HCT116 (cell line): ENCODE measurements around the gene NAA80. TPM values are rescaled to one million over a fixed set of nuclear protein-coding genes. Genes with fewer than 3 reads are reported as not detected.
A peak's percentile ranks its signal among the peaks of the same experiment; 100 is the strongest.

Source experiments
- ATAC-seq: fragments of 200-7000 bp; cut with Tn5 transposase; 2 replicates; pipeline ENCODE4 v1.9.1; 2020; ENCODE audit warnings: mild to moderate bottlenecking, moderate library complexity
- BruUV-seq: library from RNA; stranded (reverse); fragments of 400-500 nt; replicated peaks from 2 replicates; lab custom pipeline; 2021; lab: Mats Ljungman, UMichigan
- CTCF ChIA-PET: fragments of 300-600 bp; sonication (Branson Sonifier 250); formaldehyde crosslinking; loops from one replicate; lab custom pipeline; 2021; ENCODE audit warnings: antibody characterized with exemption; lab: Charles Lee
- POLR2A ChIA-PET: fragments of 300-600, 350-600 bp; sonication (Branson Sonifier 250); formaldehyde crosslinking; loops from one replicate; lab custom pipeline; 2021; ENCODE audit warnings: antibody characterized with exemption; lab: Charles Lee
- RAD21 ChIA-PET, 2 experiments: fragments of 300-600 bp; sonication (Branson Sonifier 250); formaldehyde crosslinking; loops; one replicate each; lab custom pipeline; 2023; ENCODE audit warnings: low total read pairs in 2 of 2; ENCODE audit not compliant: uncharacterized antibody in 2 of 2, unreplicated experiment in 2 of 2, low non-redundant PET in 1 of 2; lab: Charles Lee
- DNase-seq: peaks from one replicate; pipeline ENCODE4 v3.0.0-alpha.2; 2010; ENCODE audit warnings: low read depth, low spot score
- H2AFZ ChIP-seq: fragments of 200-600 bp; shearing (Covaris generic), sonication (generic); 2 replicates; pipeline ENCODE4 v1.6.1; 2017; ENCODE audit warnings: low read depth, mixed run types, mixed read lengths, antibody characterized with exemption, low read length; ENCODE audit not compliant: poor library complexity, severe bottlenecking
- H3K27ac ChIP-seq: 2 replicates; pipeline ENCODE4 v1.5.1; 2012; ENCODE audit warnings: low read depth, low read length
- H3K27me3 ChIP-seq: fragments of 200-600 bp; sonication (generic); 2 replicates; pipeline ENCODE4 v1.6.1; 2016; ENCODE audit warnings: mixed run types, low read length, mixed read lengths; ENCODE audit not compliant: insufficient read depth
- H3K36me3 ChIP-seq, 2 experiments: fragments of 200-500 bp in 1 of 2; fragments of 200-600 bp in 1 of 2; sonication (Bioruptor generic) in 1 of 2; sonication (generic) in 1 of 2; 2 replicates each; pipeline versions ENCODE4 v1.5.1 to v1.6.1; 2014 to 2016; ENCODE audit warnings: low read length in 2 of 2, inconsistent platforms in 1 of 2, mixed read lengths in 1 of 2, mixed run types in 1 of 2; ENCODE audit not compliant: insufficient read depth in 2 of 2, control insufficient read depth in 1 of 2
- H3K4me1 ChIP-seq, 2 experiments: fragments of 200-600 bp in 1 of 2; sonication (generic) in 1 of 2; 2 replicates each; pipeline versions ENCODE4 v1.5.1 to v1.6.1; 2012 to 2017; ENCODE audit warnings: low read length in 2 of 2, inconsistent platforms in 1 of 2, mild to moderate bottlenecking in 1 of 2, mixed read lengths in 1 of 2, mixed run types in 1 of 2, moderate library complexity in 1 of 2; ENCODE audit not compliant: insufficient read depth in 2 of 2, control insufficient read depth in 1 of 2
- H3K4me2 ChIP-seq: fragments of 200-600 bp; sonication (generic); 2 replicates; pipeline ENCODE4 v1.6.1; 2017; ENCODE audit warnings: mixed run types, low read length, mixed read lengths
- H3K4me3 ChIP-seq, 2 experiments: fragments of 200-600 bp in 1 of 2; sonication (generic) in 1 of 2; replicated peaks in 1 of 2; 2 replicates each; pipeline ENCODE4 v1.5.1; 2011 to 2016; ENCODE audit warnings: low read length in 2 of 2, control low read depth in 1 of 2, low read depth in 1 of 2, mild to moderate bottlenecking in 1 of 2, mixed read lengths in 1 of 2, mixed run types in 1 of 2
- H3K79me2 ChIP-seq: fragments of 200-600 bp; sonication (generic); 2 replicates; pipeline ENCODE4 v1.6.1; 2017; ENCODE audit warnings: mild to moderate bottlenecking, mixed run types, low read length, moderate library complexity, mixed read lengths; ENCODE audit not compliant: insufficient read depth
- H3K9ac ChIP-seq: fragments of 200-600 bp; sonication (generic); 2 replicates; pipeline ENCODE4 v1.6.1; 2016; ENCODE audit warnings: low read length, mixed read lengths
- H3K9me2 ChIP-seq: fragments of 200-600 bp; sonication (generic), shearing (Covaris generic); 2 replicates; pipeline ENCODE4 v1.6.1; 2017; ENCODE audit warnings: mixed run types, mild to moderate bottlenecking, moderate library complexity; ENCODE audit not compliant: insufficient read depth
- H3K9me3 ChIP-seq, 2 experiments: fragments of 200-500 bp in 1 of 2; fragments of 200-600 bp in 1 of 2; sonication (Bioruptor generic) in 1 of 2; sonication (generic) in 1 of 2; 2 replicates each; pipeline ENCODE4 v1.6.1; 2014 to 2017; ENCODE audit warnings: low read length in 2 of 2, mixed read lengths in 2 of 2, inconsistent platforms in 1 of 2, low read depth in 1 of 2, mild to moderate bottlenecking in 1 of 2, mixed run types in 1 of 2, moderate library complexity in 1 of 2; ENCODE audit not compliant: control insufficient read depth in 1 of 2, insufficient read depth in 1 of 2
- H4K20me1 ChIP-seq: fragments of 200-600 bp; sonication (generic), shearing (Covaris generic); 2 replicates; pipeline ENCODE4 v1.6.1; 2017; ENCODE audit warnings: mixed run types, mild to moderate bottlenecking, moderate library complexity; ENCODE audit not compliant: insufficient read depth
- CEBPB ChIP-seq: IDR thresholded peaks from 2 replicates; pipeline ENCODE4 v1.6.1; 2012; ENCODE audit warnings: low read depth
- EGR1 ChIP-seq: IDR thresholded peaks from 2 replicates; pipeline ENCODE4 v1.6.1; 2012; ENCODE audit warnings: low read depth
- EZH2 ChIP-seq: fragments of 200-600 bp; sonication (generic); IDR thresholded peaks from 2 replicates; pipeline ENCODE4 v1.6.1; 2017; ENCODE audit warnings: antibody characterized with exemption, mixed run types
- JUND ChIP-seq: IDR thresholded peaks from 2 replicates; pipeline ENCODE4 v1.6.1; 2012
- POLR2A ChIP-seq: IDR thresholded peaks from 2 replicates; pipeline ENCODE4 v1.7.0; 2011; ENCODE audit warnings: borderline replicate concordance; ENCODE audit not compliant: insufficient read depth, insufficient read length; ENCODE audit errors: extremely low read depth
- POLR2AphosphoS5 ChIP-seq: IDR thresholded peaks from 2 replicates; pipeline ENCODE4 v1.6.1; 2011; ENCODE audit warnings: mild to moderate bottlenecking, low read depth, low read length, moderate library complexity
- RAD21 ChIP-seq: IDR thresholded peaks from 2 replicates; pipeline ENCODE4 v1.6.1; 2012; ENCODE audit warnings: low read depth, mild to moderate bottlenecking
- SIN3A ChIP-seq: IDR thresholded peaks from 2 replicates; pipeline ENCODE4 v1.6.1; 2012; ENCODE audit warnings: low read depth
- TCF7L2 ChIP-seq: IDR thresholded peaks from 2 replicates; pipeline ENCODE4 v1.7.0; 2011; ENCODE audit warnings: borderline replicate concordance, inconsistent platforms; ENCODE audit not compliant: insufficient read depth, insufficient read length; ENCODE audit errors: extremely low read depth
- ZNF274 ChIP-seq: fragments of 200-500 bp; sonication (Bioruptor generic); IDR thresholded peaks from 2 replicates; pipeline ENCODE4 v1.6.1; 2014; ENCODE audit warnings: mild to moderate bottlenecking, low read depth, low read length, inconsistent platforms
- intact Hi-C: fragments of 100-400 bp; cut with micrococcal nuclease; formaldehyde crosslinking; loops from 2 replicates; pipeline ENCODE4 v1.10.0; 2022
- total RNA-seq: library from RNA; stranded (reverse); gene quantifications from one replicate; pipeline ENCODE4 v1.2.1, GENCODE V29; 2021; ENCODE audit not compliant: unreplicated experiment
- TF ChIP-seq, protein P1 (sequence below), 3 experiments: fragments of 200-600 bp in 1 of 3; sonication (generic) in 1 of 3; IDR thresholded peaks in 2 of 3; conservative IDR thresholded peaks in 1 of 3; 2 replicates each; pipeline ENCODE4 v1.5.1; 2012 to 2017; ENCODE audit warnings: low read depth in 2 of 3, low read length in 2 of 3, antibody characterized with exemption in 1 of 3, borderline replicate concordance in 1 of 3, control low read depth in 1 of 3, mild to moderate bottlenecking in 1 of 3, mixed read lengths in 1 of 3, mixed run types in 1 of 3, moderate library complexity in 1 of 3; ENCODE audit not compliant: insufficient read depth in 1 of 3
- TF ChIP-seq, protein P2 (sequence below): IDR thresholded peaks from 2 replicates; pipeline ENCODE4 v1.6.1; 2012

The NAA80 gene
- total RNA-seq, 1 experiment from 2014 or later: 21.3 TPM

DNA sequence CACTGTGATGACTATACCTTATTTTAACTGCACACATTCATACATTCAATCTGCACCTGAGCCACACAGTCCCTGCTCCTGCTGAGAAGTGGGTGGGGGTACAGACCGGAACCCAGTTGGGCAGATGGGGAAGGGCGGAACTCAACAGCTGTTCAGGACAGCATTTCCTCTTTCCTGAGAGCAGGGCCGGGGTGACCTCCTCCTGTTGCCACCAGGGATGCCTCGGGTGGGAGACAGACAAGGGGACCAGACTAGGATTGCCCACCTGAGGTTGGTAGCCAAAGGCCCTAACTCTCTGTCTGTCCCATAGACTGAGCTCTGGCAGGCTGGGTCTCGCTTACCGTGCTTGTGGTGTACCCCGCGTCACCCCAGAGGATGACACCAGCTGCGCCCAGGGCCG is 19.4 kb upstream of the NAA80 start:
- BruUV-seq: no TSS peak
- no peak for ATAC-seq
- peak overlapping the region; percentile 65; the same call in 1 of the 2 replicates for H3K9ac ChIP-seq

More for the DNA sequence above, 19.4 kb upstream of the NAA80 start:
- peaks cover 65 to 93% of the 10 kb centered on the region in 2 experiments for H3K4me1 ChIP-seq
- no peaks in the 10 kb centered on the region for H3K27me3 ChIP-seq
- no peaks in the 10 kb centered on the region for H4K20me1 ChIP-seq
- intact Hi-C loops: no loop called here
- RAD21 ChIA-PET: interaction anchor here in 1 of 2 experiments (1.5 kb wide), 1 partner anchor 19 kb away, joined by 4 read pairs; the partner anchor contains the start of genes HYAL3 and NAA80
- H2AFZ ChIP-seq: no peak overlapping the region
- no peak for DNase-seq
- no peak overlapping the region for H3K4me3 ChIP-seq
- peaks cover 51% of the 10 kb centered on the region for H3K79me2 ChIP-seq
- H3K4me2 ChIP-seq: peak overlapping the region; percentile 92
- H3K9me3 ChIP-seq: no peaks in the 10 kb centered on the region
- CTCF ChIA-PET: interaction anchor here (0.7 kb wide), 2 partner anchors 10 to 18 kb away, joined by 3 read pairs; partner anchors contain the start of gene TUSC2
- POLR2A ChIA-PET: no interaction called here
- H3K9me2 ChIP-seq: no peaks in the 10 kb centered on the region
- H3K36me3 ChIP-seq: peaks cover 2 to 17% of the 10 kb centered on the region in 2 experiments; a peak in 1 of 4 replicates
- TF ChIP-seq POLR2A (no peak), POLR2AphosphoS5 (no peak), EGR1 (no peak), JUND (no peak), EZH2 (no peak), ZNF274 (no peak), RAD21 (no peak), CEBPB (no peak), TCF7L2 (no peak), SIN3A (no peak)
- TF ChIP-seq, protein P1, sequence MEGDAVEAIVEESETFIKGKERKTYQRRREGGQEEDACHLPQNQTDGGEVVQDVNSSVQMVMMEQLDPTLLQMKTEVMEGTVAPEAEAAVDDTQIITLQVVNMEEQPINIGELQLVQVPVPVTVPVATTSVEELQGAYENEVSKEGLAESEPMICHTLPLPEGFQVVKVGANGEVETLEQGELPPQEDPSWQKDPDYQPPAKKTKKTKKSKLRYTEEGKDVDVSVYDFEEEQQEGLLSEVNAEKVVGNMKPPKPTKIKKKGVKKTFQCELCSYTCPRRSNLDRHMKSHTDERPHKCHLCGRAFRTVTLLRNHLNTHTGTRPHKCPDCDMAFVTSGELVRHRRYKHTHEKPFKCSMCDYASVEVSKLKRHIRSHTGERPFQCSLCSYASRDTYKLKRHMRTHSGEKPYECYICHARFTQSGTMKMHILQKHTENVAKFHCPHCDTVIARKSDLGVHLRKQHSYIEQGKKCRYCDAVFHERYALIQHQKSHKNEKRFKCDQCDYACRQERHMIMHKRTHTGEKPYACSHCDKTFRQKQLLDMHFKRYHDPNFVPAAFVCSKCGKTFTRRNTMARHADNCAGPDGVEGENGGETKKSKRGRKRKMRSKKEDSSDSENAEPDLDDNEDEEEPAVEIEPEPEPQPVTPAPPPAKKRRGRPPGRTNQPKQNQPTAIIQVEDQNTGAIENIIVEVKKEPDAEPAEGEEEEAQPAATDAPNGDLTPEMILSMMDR (IDR thresholded peaks at IDR 0.05 in 2 of 3, conservative IDR thresholded peaks at IDR 0.05 in 1 of 3; ENCODE audit: borderline replicate concordance in 1 of 3, insufficient read depth in 1 of 3, low read depth in 2 of 3, low read length in 2 of 3): no peak
- TF ChIP-seq, protein P2, sequence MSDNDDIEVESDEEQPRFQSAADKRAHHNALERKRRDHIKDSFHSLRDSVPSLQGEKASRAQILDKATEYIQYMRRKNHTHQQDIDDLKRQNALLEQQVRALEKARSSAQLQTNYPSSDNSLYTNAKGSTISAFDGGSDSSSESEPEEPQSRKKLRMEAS: no peak
- peak overlapping the region; percentile 98 for H3K27ac ChIP-seq
